K562 (cell line): ENCODE results near the gene EMID1. TPM values are rescaled to one million over a fixed set of nuclear protein-coding genes. Genes with fewer than 3 reads are reported as not detected.

Experiments
- CTCFL ChIP-seq: IDR thresholded peaks from 2 replicates; pipeline ENCODE4 v1.6.1; 2011; ENCODE audit warnings: borderline replicate concordance, low read depth, mild to moderate bottlenecking, moderate library complexity, low read length; ENCODE audit not compliant: insufficient read depth, poor library complexity, severe bottlenecking
- FOXA1 ChIP-seq: fragments of 450-650 bp; IDR thresholded peaks from 2 replicates; pipeline ENCODE4 v1.6.1; 2016; ENCODE audit warnings: mild to moderate bottlenecking, borderline replicate concordance
- FOXP1 ChIP-seq: sonication (generic); formaldehyde crosslinking; IDR thresholded peaks from 2 replicates; pipeline ENCODE4 v1.8.0; 2022; ENCODE audit warnings: mild to moderate bottlenecking, missing genetic modification reagents
- GTF2B ChIP-seq: IDR thresholded peaks from 2 replicates; pipeline ENCODE4 v1.6.1; 2011; ENCODE audit not compliant: insufficient read length; ENCODE audit errors: extremely low read depth
- HDGF ChIP-seq: fragments of 450-650 bp; IDR thresholded peaks from 2 replicates; pipeline ENCODE4 v1.6.1; 2016
- MLX ChIP-seq, 2 experiments: fragments of 450-650 bp in 1 of 2; sonication (generic) in 1 of 2; formaldehyde crosslinking; conservative IDR thresholded peaks; 2 replicates each; pipeline versions ENCODE4 v1.4.0 to v1.8.1; 2020 to 2022; ENCODE audit warnings: mild to moderate bottlenecking in 1 of 2, missing genetic modification reagents in 1 of 2
- MTA3 ChIP-seq: fragments of 450-650 bp; formaldehyde crosslinking; IDR thresholded peaks from 2 replicates; pipeline ENCODE4 v1.6.1; 2017; ENCODE audit warnings: mild to moderate bottlenecking, borderline replicate concordance
- NCOR1 ChIP-seq: fragments of 450-650 bp; IDR thresholded peaks from 2 replicates; pipeline ENCODE4 v1.6.1; 2016; ENCODE audit warnings: mild to moderate bottlenecking, moderate library complexity
- NFIX ChIP-seq: fragments of 250-450 bp; sonication (Bioruptor Pico); IDR thresholded peaks from 2 replicates; pipeline ENCODE4 v1.4.0; 2020; ENCODE audit warnings: low read depth, mild to moderate bottlenecking, moderate library complexity
- NKRF ChIP-seq: fragments of 450-650 bp; IDR thresholded peaks from 2 replicates; pipeline ENCODE4 v1.6.1; 2016; ENCODE audit warnings: borderline replicate concordance
- POU5F1 ChIP-seq: fragments of 150-350 bp; IDR thresholded peaks from 2 replicates; pipeline ENCODE4 v1.6.1; 2014; ENCODE audit warnings: borderline replicate concordance, low read length, low read depth, mild to moderate bottlenecking; ENCODE audit not compliant: partially characterized antibody
- PTBP1 ChIP-seq: fragments of 200-400 bp; formaldehyde crosslinking; IDR thresholded peaks from 2 replicates; pipeline ENCODE4 v1.6.1; 2017; ENCODE audit warnings: low read depth, low read length
- PTTG1 ChIP-seq: fragments of 450-650 bp; IDR thresholded peaks from 2 replicates; pipeline ENCODE4 v1.6.1; 2016; ENCODE audit warnings: low read depth, mild to moderate bottlenecking, missing genetic modification characterization, missing compliant biosample characterization
- SIX5 ChIP-seq, 2 experiments: IDR thresholded peaks; 2 replicates each; pipeline ENCODE4 v1.6.1; 2011; ENCODE audit warnings: low read length in 2 of 2, borderline replicate concordance in 1 of 2, low read depth in 1 of 2, mild to moderate bottlenecking in 1 of 2, moderate library complexity in 1 of 2; ENCODE audit not compliant: insufficient read depth in 1 of 2
- SMARCA4 ChIP-seq: fragments of 450-650 bp; IDR thresholded peaks from 2 replicates; pipeline ENCODE4 v1.6.1; 2016
- STAT5A ChIP-seq: IDR thresholded peaks from 2 replicates; pipeline ENCODE4 v1.6.1; 2012; ENCODE audit warnings: low read length, inconsistent platforms, borderline replicate concordance
- VEZF1 ChIP-seq: fragments of 200-800 bp; sonication (Bioruptor generic); IDR thresholded peaks from 2 replicates; pipeline ENCODE4 v1.6.1; 2017; ENCODE audit warnings: missing genetic modification characterization, missing compliant biosample characterization
- ZNF277 ChIP-seq: fragments of 250-450 bp; sonication (Bioruptor Pico); IDR thresholded peaks from 2 replicates; pipeline ENCODE4 v1.8.0; 2022; ENCODE audit warnings: inconsistent platforms, mild to moderate bottlenecking, moderate library complexity, borderline replicate concordance
- ZNF830 ChIP-seq: fragments of 250-450 bp; sonication (Bioruptor Pico); IDR thresholded peaks from 2 replicates; pipeline ENCODE4 v1.5.0; 2021; ENCODE audit warnings: mild to moderate bottlenecking
- polyA plus RNA-seq, 8 experiments: library from polyadenylated mRNA; depleted of rRNA in 4 of 8; stranded (reverse) in 5 of 8; unstranded in 3 of 8; fragments of >200 nt; fragmentation: Nextera tagmentation in 2 of 8; fragmentation: Illumina TruSeq in 1 of 8; extraction: Ambion mirVana in 2 of 8; extraction: Trizol in 1 of 8; gene quantifications; 2 replicates each; pipeline versions ENCODE4 v1.2.1 to v1.2.3, GENCODE V29; 2011 to 2014; ENCODE audit warnings: inconsistent platforms in 1 of 8, missing spikeins in 1 of 8
- total RNA-seq, 7 experiments: library from RNA; depleted of rRNA in 6 of 7; stranded (reverse); fragments of >200 nt in 6 of 7; fragmentation: Illumina TruSeq in 2 of 7; extraction: Trizol in 2 of 7; gene quantifications; 2 replicates each; pipeline versions ENCODE4 v1.2.1 to v1.2.3, GENCODE V29; 2011 to 2021; ENCODE audit warnings: low replicate concordance in 1 of 7

The EMID1 gene
- total and polyA plus RNA-seq, 9 of the 15 experiments (the other 6 are each of a cell fraction or from before 2014, with no cell fraction given) = 0.15 to 7.2 (median 2.7) TPM

- TF ChIP-seq FOXA1 = no peak
- TF ChIP-seq PTBP1 = no peak
- peak; percentile 50; the same call in 1 of the 2 replicates for TF ChIP-seq SMARCA4
- TF ChIP-seq CTCFL = peak; percentile 74
- TF ChIP-seq FOXP1 = no peak
- TF ChIP-seq ZNF830 (CRISPR knock-in tag) = no peak
- TF ChIP-seq STAT5A = no peak
- TF ChIP-seq MLX (CRISPR knock-in tag; conservative IDR thresholded peaks at IDR 0.05) = no peak
- TF ChIP-seq HDGF = no peak
- TF ChIP-seq SIX5 (IDR thresholded peaks at IDR 0.05; ENCODE audit: borderline replicate concordance in 1 of 2, insufficient read depth in 1 of 2, low read depth in 1 of 2, low read length in 2 of 2) = no peak
- 0 out of 2 replicates have a peak, but pooled peaks have one; percentile 25 for TF ChIP-seq NCOR1
- no peak for TF ChIP-seq NFIX
- TF ChIP-seq VEZF1 = peak; percentile 89
- no peak for TF ChIP-seq POU5F1
- peak; percentile 45; the same call in 1 of the 2 replicates for TF ChIP-seq NKRF
- peak; percentile 83 for TF ChIP-seq MTA3
- no peak for TF ChIP-seq GTF2B
- TF ChIP-seq ZNF277 = no peak
- no peak for TF ChIP-seq PTTG1 (tag)
Measured at GRCh38 chr22:29306175-29306834, 100.6 kb downstream of the EMID1 start, which contains the start of gene GAS2L1 (continued).
